Immature natural killer cell (primary cell): Measurements from ENCODE around the gene PRIM2. TPM values are rescaled to one million over a fixed set of nuclear protein-coding genes. Genes with fewer than 3 reads are reported as not detected.
"Not testable (repeated sequence)": the region's sequence is repeated elsewhere in the genome, so short reads cannot be mapped to it uniquely, and the experiment has no call there.

Experiments
- DNase-seq, 3 donors: peaks; one replicate each; pipeline ENCODE4 v3.0.0; 2022; ENCODE audit warnings: mixed read lengths in 1 of 3
- H3K27ac Mint-ChIP-seq, 6 donors: one replicate each; pipeline ENCODE4 v1.8.0; 2020; ENCODE audit warnings: mixed read lengths in 6 of 6, mild to moderate bottlenecking in 5 of 6, inconsistent platforms in 4 of 6, moderate library complexity in 3 of 6
- H3K27me3 Mint-ChIP-seq, 3 donors: one replicate each; pipeline ENCODE4 v1.8.0; 2020 to 2021; ENCODE audit warnings: low read depth in 3 of 3, mild to moderate bottlenecking in 3 of 3, mixed read lengths in 3 of 3, moderate library complexity in 3 of 3, inconsistent platforms in 1 of 3
- H3K36me3 Mint-ChIP-seq, 3 donors: one replicate each; pipeline ENCODE4 v1.8.0; 2020; ENCODE audit warnings: mixed read lengths in 3 of 3, inconsistent platforms in 2 of 3, mild to moderate bottlenecking in 2 of 3
- H3K4me1 Mint-ChIP-seq, 2 donors: one replicate each; pipeline ENCODE4 v1.8.0; 2020; ENCODE audit warnings: inconsistent platforms in 2 of 2, mild to moderate bottlenecking in 2 of 2, mixed read lengths in 2 of 2, moderate library complexity in 1 of 2
- H3K4me3 Mint-ChIP-seq, 5 donors: one replicate each; pipeline ENCODE4 v1.8.0; 2020; ENCODE audit warnings: mild to moderate bottlenecking in 5 of 5, mixed read lengths in 5 of 5, inconsistent platforms in 3 of 5, moderate library complexity in 3 of 5
- H3K9me3 Mint-ChIP-seq, 6 donors: one replicate each; pipeline ENCODE4 v1.8.0; 2020; ENCODE audit warnings: mild to moderate bottlenecking in 6 of 6, mixed read lengths in 6 of 6, inconsistent platforms in 4 of 6, moderate library complexity in 3 of 6
- polyA plus RNA-seq, 3 donors: library from polyadenylated mRNA; unstranded; fragments of 300-500 nt; fragmentation: Illumina TruSeq; gene quantifications; one replicate each; pipeline ENCODE4 v1.2.3, GENCODE V29; 2021

The PRIM2 gene
- polyA plus RNA-seq, 3 donors from 2014 or later = 2.6 to 15.2 (median 7.7) TPM

DNA sequence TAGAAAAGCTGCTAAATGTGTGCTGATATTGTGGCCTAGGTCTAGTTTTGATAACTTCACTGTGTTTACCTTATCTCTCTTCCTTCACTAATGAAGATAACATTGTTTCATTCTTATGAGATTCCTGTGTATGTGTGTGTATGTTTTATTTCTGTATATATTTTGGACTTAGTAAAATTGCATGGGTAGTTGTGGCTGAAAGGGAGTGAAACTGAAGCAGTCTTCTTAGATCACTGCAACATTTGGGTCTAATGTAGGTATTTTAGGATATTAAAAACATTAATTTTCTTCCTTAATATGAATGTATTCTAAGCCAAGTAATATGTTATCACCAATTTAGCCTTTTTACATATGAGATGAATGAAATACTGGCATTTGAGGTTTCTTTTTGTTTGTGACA is 114.3 kb downstream of the PRIM2 start:
- H3K9me3 Mint-ChIP-seq, DNase-seq, H3K27me3 Mint-ChIP-seq, H3K36me3 Mint-ChIP-seq: not testable (repeated sequence)
- H3K27ac Mint-ChIP-seq = peak overlapping the region; percentile 51 to 90 (median 76)
- peaks cover 50 to 56% of the 10 kb centered on the region in 2 donors for H3K4me1 Mint-ChIP-seq
- peak overlapping the region; percentile 13 to 58 (median 46) for H3K4me3 Mint-ChIP-seq

DNA sequence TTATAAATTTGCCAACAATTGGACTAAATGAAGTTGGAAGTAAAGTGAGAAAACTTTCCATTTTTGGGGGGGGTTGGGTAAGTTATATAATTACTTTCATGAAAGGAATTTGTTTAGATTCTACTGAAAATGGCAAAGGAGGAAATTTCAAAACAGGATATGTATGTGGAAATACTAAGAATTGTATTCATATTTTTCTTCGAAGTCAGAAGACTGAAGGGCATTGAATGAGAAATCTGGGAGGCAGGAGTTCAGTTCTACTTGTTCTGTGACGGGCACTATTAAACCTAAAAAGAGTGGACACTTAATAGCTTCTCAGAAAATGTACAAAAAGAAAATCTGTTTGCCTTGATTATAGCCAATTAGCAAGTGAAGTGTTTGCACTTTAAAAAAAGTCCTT is 114.7 kb downstream of the PRIM2 start:
- Mint-ChIP-seq H3K4me1 (peaks cover 53 to 56% of the 10 kb centered on the region in 2 donors), H3K9me3 (no peaks in the 10 kb centered on the region), H3K36me3 (peaks cover 0 to 3% (median 3%) of the 10 kb centered on the region in 3 donors), H3K27me3 (no peaks in the 10 kb centered on the region), H3K27ac (peak overlapping the region; percentile 51 to 90 (median 76)), H3K4me3 (peak overlapping the region; percentile 13 to 58 (median 46))
- DNase-seq = no peak

DNA sequence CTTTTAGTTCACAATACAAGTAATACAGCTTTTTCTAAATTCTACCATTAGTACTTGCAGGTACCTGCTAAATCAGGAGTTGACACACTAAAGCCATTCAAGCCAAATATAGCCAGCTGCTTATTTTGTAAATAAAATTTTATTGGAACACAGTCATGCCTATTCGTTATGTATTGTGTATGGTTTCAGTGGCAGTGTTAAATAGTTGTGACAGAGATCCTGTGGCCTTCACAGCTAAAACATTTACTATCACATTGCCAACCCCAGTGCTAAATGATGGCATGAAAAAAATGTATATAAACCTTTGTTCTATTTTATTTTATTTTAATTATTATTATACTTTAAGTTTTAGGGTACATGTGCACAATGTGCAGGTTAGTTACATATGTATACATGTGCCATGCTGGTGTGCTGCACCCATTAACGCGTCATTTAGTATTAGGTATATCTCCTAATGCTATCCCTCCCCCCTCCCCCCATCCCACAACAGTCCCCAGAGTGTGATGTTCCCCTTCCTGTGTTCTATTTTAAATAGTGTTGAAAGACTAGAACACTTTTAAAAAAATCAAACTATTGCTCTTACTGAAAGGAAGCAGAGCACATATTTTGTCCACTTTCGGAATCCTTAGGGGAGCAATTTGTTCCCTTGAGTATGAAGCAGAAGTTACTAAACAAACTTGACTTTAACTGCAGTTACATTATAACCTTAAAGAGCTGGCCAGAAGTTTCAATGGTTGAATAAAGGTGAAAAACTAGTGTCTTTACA is 115.7 kb downstream of the PRIM2 start:
- H3K27ac Mint-ChIP-seq = peak overlapping the region; percentile 71 to 94 (median 86)
- peaks cover 0 to 3% (median 0%) of the 10 kb centered on the region in 3 donors for H3K36me3 Mint-ChIP-seq
- DNase-seq = peak; percentile 10 to 36 (median 33)
- no peaks in the 10 kb centered on the region for H3K27me3 Mint-ChIP-seq
- H3K4me1 Mint-ChIP-seq = peaks cover 53 to 56% of the 10 kb centered on the region in 2 donors
- peak overlapping the region; percentile 74 to 82 (median 78) for H3K4me3 Mint-ChIP-seq
- H3K9me3 Mint-ChIP-seq = no peaks in the 10 kb centered on the region

DNA sequence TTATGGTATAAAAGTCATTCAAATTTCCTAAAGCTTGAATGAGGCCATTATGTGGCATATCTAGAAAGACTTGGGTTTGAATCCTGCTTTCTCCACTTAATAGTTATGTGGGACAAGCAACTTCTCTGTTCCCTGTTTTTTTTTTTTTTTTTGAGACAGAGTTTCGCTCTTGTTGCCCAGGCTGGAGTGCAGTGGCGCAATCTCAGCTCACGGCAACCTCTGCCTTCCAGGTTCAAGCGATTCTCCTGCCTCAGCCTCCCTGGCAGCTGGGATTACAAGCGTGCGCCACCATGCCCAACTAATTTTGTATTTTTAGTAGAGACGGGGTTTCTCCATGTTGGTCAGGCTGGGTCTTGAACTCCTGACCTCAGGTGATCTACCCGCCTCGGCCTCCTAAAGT is 116.4 kb downstream of the PRIM2 start:
- H3K4me1 Mint-ChIP-seq = peaks cover 53 to 56% of the 10 kb centered on the region in 2 donors
- not testable (repeated sequence) for H3K36me3 Mint-ChIP-seq, DNase-seq, H3K9me3 Mint-ChIP-seq, H3K27me3 Mint-ChIP-seq
- peak overlapping the region; percentile 74 to 82 (median 78) for H3K4me3 Mint-ChIP-seq
- H3K27ac Mint-ChIP-seq = peak overlapping the region; percentile 61 to 94 (median 82)

DNA sequence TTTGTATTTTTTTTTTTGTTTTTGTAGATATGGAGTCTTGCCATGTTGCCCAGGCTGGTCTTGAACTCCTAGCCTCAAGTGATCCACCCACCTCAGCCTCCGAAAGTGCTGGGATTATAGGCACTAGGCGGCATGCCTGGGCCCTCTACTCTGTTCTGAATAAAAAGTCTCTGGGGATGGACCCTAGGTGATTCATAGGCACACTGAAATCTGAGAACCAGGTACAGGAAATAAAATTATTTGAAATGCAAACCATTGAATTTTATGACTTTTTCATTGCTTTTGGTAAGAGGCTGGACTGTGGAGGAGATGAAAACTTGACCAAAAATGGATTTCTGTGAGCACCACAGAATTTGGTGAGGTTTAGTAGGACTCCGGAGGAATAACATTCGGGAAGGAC is 117.5 kb downstream of the PRIM2 start:
- no peaks in the 10 kb centered on the region for H3K27me3 Mint-ChIP-seq
- H3K4me1 Mint-ChIP-seq = peaks cover 50 to 56% of the 10 kb centered on the region in 2 donors
- no peaks in the 10 kb centered on the region for H3K9me3 Mint-ChIP-seq
- peak overlapping the region; percentile 9 to 82 (median 54) for H3K27ac Mint-ChIP-seq
- no peak for DNase-seq
- peak overlapping the region in 4 of 5 donors; percentile 3 to 74 (median 32) for H3K4me3 Mint-ChIP-seq
- peaks cover 0 to 3% (median 0%) of the 10 kb centered on the region in 3 donors for H3K36me3 Mint-ChIP-seq

DNA sequence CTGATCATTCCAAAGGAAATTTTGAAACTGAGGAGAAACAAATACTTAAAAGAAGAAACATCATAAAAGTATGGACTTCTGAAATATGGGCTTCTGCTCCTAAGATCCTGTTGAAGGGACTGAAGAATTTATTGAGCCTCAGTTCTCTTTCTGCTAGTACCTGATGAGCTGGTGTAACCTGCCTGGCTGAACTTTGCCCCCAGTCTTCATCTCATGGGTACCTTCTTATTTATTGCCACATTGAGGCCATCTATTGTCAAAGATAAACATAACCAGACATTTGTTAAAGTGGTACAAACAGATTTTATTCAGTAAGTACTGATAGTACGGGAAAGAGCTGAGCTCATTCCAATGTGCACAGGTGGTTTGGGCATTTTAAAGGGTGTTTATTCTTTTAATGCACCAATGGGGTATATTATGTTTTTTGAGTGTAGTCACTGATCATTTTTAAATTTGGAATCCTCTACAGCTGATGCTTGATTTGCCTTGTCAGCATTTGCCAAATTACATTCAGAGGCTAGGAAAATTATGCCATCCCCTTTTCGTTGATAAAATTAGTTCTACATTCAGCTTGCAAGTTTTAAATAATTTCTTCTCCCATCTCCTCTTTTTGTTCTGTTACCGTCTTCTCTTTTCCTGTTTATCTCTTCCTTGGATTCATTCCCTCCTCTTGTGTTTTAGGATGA is 118.2 kb downstream of the PRIM2 start:
- H3K27ac Mint-ChIP-seq = peak overlapping the region in 4 of 6 donors; percentile 9 to 78 (median 73)
- H3K36me3 Mint-ChIP-seq = peaks cover 0 to 3% (median 0%) of the 10 kb centered on the region in 3 donors
- no peak for DNase-seq
- no peak overlapping the region for H3K4me3 Mint-ChIP-seq
- H3K4me1 Mint-ChIP-seq = peaks cover 48 to 56% of the 10 kb centered on the region in 2 donors
- H3K27me3 Mint-ChIP-seq = no peaks in the 10 kb centered on the region
- H3K9me3 Mint-ChIP-seq = no peaks in the 10 kb centered on the region

DNA sequence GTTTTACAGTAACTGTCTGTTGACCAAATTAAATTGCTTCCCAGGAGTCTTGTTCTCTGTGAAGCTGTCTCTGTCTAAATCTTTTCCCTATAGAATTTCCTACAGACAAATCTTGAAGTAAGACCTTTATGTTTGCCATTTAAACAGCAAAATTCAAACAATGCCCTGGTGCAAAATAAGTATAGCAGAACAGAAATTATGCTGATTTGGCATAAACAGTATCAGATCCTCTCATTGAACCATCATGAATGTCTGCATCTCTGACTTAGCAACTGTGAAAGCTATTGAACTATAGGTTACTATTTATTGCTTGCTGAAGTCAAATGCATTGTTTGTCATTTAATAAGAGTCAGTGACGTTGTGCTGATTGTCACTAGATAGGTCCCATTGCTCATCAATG is 123.3 kb downstream of the PRIM2 start:
- H3K9me3 Mint-ChIP-seq, H3K27me3 Mint-ChIP-seq, H3K4me3 Mint-ChIP-seq, H3K36me3 Mint-ChIP-seq, H3K27ac Mint-ChIP-seq, DNase-seq: not testable (repeated sequence)
- H3K4me1 Mint-ChIP-seq = peaks cover 4 to 15% of the 10 kb centered on the region in 2 donors

DNA sequence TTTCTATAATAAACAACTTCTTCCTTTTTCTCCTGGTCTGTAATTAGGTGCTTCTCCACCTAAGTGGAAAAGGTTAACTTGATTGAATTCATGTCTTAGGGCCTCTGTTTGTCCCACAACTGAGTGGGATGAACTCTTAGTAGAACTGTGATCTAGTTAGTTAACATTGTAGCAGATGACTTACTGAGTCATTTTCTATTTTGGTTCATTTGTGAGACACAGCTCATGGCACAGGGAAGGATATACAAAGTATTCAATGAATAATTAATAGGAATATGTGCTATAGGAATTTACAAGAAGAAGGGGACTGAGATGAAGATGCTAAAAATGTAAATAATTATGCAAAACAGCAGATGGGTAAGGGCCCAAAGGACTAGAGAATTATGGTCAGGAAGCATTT is 124.7 kb downstream of the PRIM2 start:
- peaks cover 0 to 12% of the 10 kb centered on the region in 2 donors for H3K4me1 Mint-ChIP-seq
- not testable (repeated sequence) for DNase-seq, H3K36me3 Mint-ChIP-seq, H3K9me3 Mint-ChIP-seq, H3K27me3 Mint-ChIP-seq, H3K4me3 Mint-ChIP-seq, H3K27ac Mint-ChIP-seq

DNA sequence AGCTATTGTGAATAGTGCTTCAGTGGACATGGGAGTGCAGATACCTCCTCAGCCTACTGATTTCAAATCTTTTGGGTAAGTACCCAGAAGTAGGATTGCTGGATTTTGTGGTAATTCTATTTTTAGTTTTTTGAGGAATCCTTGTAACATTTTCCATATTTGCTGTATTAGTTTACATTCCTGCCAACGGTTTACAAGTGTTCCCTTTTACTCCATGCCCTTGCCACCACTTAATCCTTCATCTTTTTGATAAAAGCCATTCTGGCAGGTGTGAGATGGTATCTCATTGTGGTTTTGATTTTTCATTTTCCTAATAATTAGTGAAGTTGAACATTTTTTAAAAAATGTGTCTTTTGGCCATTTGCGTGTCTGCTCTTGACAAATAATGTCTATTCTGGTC is 125.8 kb downstream of the PRIM2 start:
- not testable (repeated sequence) for H3K36me3 Mint-ChIP-seq, H3K27ac Mint-ChIP-seq, H3K9me3 Mint-ChIP-seq, H3K27me3 Mint-ChIP-seq, DNase-seq, H3K4me3 Mint-ChIP-seq
- peaks cover 0 to 13% of the 10 kb centered on the region in 2 donors for H3K4me1 Mint-ChIP-seq

DNA sequence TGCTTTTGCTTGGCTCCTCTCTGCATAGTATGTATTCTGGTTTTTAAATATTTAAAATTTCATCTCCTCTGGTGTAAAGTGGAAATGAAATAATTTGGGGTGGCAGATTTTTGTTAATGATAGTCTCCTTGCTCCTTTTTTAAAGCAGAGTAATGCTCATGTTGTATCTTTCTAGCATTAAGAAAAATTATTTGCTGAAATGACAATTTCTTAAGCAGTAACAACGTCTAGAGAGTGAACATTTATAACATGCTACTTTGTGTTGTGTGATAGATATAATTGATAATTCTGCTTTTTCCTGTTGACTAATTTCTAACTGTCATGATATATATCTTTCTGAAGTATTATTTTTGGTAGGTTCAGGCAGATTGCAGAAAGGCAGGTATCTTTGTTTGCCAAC is 127.4 kb downstream of the PRIM2 start:
- not testable (repeated sequence) for H3K9me3 Mint-ChIP-seq, H3K36me3 Mint-ChIP-seq, H3K4me3 Mint-ChIP-seq, H3K27me3 Mint-ChIP-seq, DNase-seq, H3K27ac Mint-ChIP-seq
- peaks cover 4 to 22% of the 10 kb centered on the region in 2 donors for H3K4me1 Mint-ChIP-seq

DNA sequence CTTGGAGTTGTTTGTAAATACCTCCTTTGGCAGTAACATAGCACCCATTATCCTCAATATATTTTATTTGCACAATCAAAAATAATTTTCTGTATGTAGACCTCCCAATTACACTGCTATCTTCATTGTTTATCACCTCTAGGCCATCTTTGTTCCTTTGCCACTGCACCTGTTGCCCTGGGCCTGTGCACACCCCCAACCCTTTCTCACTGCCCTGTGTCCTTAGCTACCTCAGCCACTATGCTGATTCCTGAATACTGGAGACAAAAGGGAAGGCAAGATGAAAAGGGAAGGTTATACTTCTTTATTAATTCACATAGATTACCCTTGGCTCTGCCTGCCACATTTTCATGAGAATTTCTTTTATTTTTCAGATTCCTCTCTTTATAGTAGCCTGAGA is 127.9 kb downstream of the PRIM2 start:
- H3K27ac Mint-ChIP-seq = peak overlapping the region in 1 of 6 donors; percentile 69
- H3K27me3 Mint-ChIP-seq = not testable (repeated sequence)

DNA sequence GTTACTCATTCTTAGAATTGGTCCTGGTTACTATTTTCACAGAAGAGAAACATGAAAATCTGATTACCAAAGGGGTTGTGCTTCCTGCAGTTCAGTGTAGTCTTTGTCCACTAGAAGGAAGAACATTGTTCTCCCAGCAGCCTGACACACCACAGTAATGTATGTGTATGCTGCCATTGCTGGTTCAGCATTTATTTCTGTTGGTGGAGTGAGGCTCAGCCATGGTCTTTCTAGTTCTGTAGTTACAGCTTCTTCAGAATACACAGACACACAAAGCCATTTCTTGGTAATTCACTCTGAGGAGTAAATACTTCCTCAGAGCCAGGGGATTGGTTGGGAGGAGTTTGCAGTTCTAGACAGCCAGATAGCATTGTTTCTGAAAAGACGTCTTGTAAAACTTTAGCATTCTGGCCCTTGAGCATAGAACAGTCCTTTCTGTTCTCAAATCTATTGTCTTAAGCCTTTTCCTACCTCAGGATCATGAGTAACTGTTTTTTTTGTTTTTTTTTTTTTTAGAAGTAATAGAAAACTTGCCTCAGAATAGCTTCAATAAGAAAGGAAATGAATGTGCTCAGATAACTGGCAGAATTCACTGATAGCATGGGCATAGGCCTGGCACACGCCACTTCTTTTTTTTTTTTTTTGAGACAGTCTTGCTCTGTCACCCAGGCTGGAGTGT is 128.5 kb downstream of the PRIM2 start:
- H3K27me3 Mint-ChIP-seq, H3K4me3 Mint-ChIP-seq, DNase-seq, H3K9me3 Mint-ChIP-seq, H3K27ac Mint-ChIP-seq, H3K36me3 Mint-ChIP-seq: not testable (repeated sequence)
- H3K4me1 Mint-ChIP-seq = peaks cover 4 to 22% of the 10 kb centered on the region in 2 donors

More for the DNA sequence above, 127.9 kb downstream of the PRIM2 start:
- not testable (repeated sequence) for H3K9me3 Mint-ChIP-seq, H3K4me3 Mint-ChIP-seq, H3K36me3 Mint-ChIP-seq, DNase-seq
- H3K4me1 Mint-ChIP-seq = peaks cover 4 to 22% of the 10 kb centered on the region in 2 donors

DNA sequence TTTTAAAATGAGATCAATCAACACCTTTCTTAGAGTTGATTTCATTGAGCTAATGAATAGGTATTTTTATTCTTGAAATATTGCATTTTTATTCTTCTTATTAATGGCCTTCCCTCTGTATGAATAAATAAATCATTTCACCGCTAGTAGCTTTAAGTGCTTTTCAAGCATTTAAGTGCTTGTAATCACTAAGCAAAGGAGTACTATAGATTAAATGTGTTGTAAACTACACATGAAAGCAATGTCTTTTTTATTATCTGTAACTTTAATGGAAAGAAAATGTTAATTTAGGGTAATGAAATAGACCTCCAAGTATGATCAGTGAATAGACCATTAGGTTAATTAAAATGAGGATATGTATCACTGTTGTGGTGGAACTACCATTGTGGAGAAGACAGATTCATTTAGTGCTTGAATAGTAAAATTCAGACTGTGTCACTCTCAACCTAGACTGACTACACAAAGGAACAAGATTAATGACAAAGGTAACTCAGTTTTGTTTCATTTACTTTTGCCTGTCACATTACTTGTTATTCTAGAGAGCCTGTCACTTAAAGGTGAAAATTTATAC is 132.2 kb downstream of the PRIM2 start:
- not testable (repeated sequence) for DNase-seq, H3K9me3 Mint-ChIP-seq, H3K27me3 Mint-ChIP-seq, H3K4me3 Mint-ChIP-seq, H3K36me3 Mint-ChIP-seq
- H3K27ac Mint-ChIP-seq = peak overlapping the region in 1 of 6 donors; percentile 0
- H3K4me1 Mint-ChIP-seq = peaks cover 4 to 22% of the 10 kb centered on the region in 2 donors

DNA sequence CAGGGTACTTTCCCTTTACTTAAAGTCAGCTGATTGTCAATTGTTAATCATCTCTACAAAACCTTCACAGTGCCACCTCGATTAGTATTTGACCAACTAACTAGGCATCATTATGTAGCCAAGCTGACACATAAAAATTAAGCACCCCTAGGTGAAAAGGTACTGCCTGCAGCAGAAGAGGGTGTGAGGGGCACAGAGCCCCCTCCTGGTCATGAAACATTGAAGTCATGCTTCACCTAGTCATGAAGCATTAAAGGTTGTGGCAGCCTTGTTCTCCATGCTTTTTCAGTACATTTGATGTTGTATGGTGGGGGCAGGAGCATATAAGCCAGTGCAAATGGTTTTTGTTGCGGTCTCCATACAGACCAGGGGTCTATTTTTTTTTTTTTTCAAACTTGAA is 142.4 kb downstream of the PRIM2 start:
- not testable (repeated sequence) for H3K9me3 Mint-ChIP-seq, H3K4me1 Mint-ChIP-seq, H3K27ac Mint-ChIP-seq, DNase-seq, H3K36me3 Mint-ChIP-seq, H3K27me3 Mint-ChIP-seq, H3K4me3 Mint-ChIP-seq
